Mammary epithelial cell (primary cell): Measurements from ENCODE around the gene SYNE2.

Source experiments
- EZH2 ChIP-seq: IDR thresholded peaks from 2 replicates; pipeline ENCODE4 v1.6.1; 2012; ENCODE audit warnings: low read length, inconsistent platforms, borderline replicate concordance
- TF ChIP-seq, protein P1 (sequence below), 2 donors: IDR thresholded peaks in 1 of 2; conservative IDR thresholded peaks in 1 of 2; 2 replicates each; pipeline ENCODE4 v1.5.1; 2011 to 2012; ENCODE audit warnings: inconsistent platforms in 2 of 2, low read length in 2 of 2, mild to moderate bottlenecking in 2 of 2, control low read depth in 1 of 2, low read depth in 1 of 2; ENCODE audit not compliant: insufficient read depth in 1 of 2; ENCODE audit errors: extremely low read depth in 1 of 2

- TF ChIP-seq, protein P1, sequence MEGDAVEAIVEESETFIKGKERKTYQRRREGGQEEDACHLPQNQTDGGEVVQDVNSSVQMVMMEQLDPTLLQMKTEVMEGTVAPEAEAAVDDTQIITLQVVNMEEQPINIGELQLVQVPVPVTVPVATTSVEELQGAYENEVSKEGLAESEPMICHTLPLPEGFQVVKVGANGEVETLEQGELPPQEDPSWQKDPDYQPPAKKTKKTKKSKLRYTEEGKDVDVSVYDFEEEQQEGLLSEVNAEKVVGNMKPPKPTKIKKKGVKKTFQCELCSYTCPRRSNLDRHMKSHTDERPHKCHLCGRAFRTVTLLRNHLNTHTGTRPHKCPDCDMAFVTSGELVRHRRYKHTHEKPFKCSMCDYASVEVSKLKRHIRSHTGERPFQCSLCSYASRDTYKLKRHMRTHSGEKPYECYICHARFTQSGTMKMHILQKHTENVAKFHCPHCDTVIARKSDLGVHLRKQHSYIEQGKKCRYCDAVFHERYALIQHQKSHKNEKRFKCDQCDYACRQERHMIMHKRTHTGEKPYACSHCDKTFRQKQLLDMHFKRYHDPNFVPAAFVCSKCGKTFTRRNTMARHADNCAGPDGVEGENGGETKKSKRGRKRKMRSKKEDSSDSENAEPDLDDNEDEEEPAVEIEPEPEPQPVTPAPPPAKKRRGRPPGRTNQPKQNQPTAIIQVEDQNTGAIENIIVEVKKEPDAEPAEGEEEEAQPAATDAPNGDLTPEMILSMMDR (conservative IDR thresholded peaks at IDR 0.05 in 1 of 2, IDR thresholded peaks at IDR 0.05 in 1 of 2; ENCODE audit: extremely low read depth in 1 of 2, insufficient read depth in 1 of 2, low read depth in 1 of 2, low read length in 2 of 2) = no peak
- no peak for TF ChIP-seq EZH2
Observed at GRCh38 chr14:63986789-63987533, 134.2 kb downstream of the SYNE2 start.
